GM21723 (cell line): ENCODE data around the gene SCAI.
"Not testable (repeated sequence)": the region's sequence is repeated elsewhere in the genome, so short reads cannot be mapped to it uniquely, and the experiment has no call there.

ENCODE experiments used
- ATAC-seq: cut with Tn5 transposase; IDR thresholded peaks from one replicate; pipeline ENCODE4 v1.9.1; 2021; ENCODE audit warnings: mild to moderate bottlenecking, moderate library complexity; ENCODE audit not compliant: unreplicated experiment

The SCAI gene

GRCh38 chr9:125043148-125043547 is 100.2 kb downstream of the SCAI start:
- no peak for ATAC-seq

- ATAC-seq, result no peak
These were observed 105.2 kb downstream of the SCAI start for GRCh38 chr9:125038166-125038565.

GRCh38 chr9:125028041-125028440 is 115.3 kb downstream of the SCAI start:
- ATAC-seq, result no peak

- no peak for ATAC-seq
These were observed 118.4 kb downstream of the SCAI start for GRCh38 chr9:125024917-125025316.

- ATAC-seq, result no peak
These were observed 122.3 kb downstream of the SCAI start for GRCh38 chr9:125021069-125021468.

GRCh38 chr9:125015655-125016054 is 127.7 kb downstream of the SCAI start:
- ATAC-seq, result not testable (repeated sequence)

GRCh38 chr9:125012013-125012412 is 131.3 kb downstream of the SCAI start:
- ATAC-seq, result not testable (repeated sequence)

GRCh38 chr9:125008599-125008998 is 134.7 kb downstream of the SCAI start:
- no peak for ATAC-seq

GRCh38 chr9:125003332-125003731 is 140.0 kb downstream of the SCAI start:
- no peak for ATAC-seq

- ATAC-seq, result no peak
These were observed 159.6 kb downstream of the SCAI start for GRCh38 chr9:124983698-124984097.

GRCh38 chr9:124980431-124980830 is 162.9 kb downstream of the SCAI start:
- no peak for ATAC-seq

GRCh38 chr9:124975131-124975530 is 168.2 kb downstream of the SCAI start:
- ATAC-seq, result no peak

- ATAC-seq, result no peak
These were observed 169.5 kb downstream of the SCAI start for GRCh38 chr9:124973807-124974206.

- ATAC-seq, result no peak
These were observed 171.0 kb downstream of the SCAI start for GRCh38 chr9:124972241-124972770.

- ATAC-seq, result no peak
These were observed 173.9 kb downstream of the SCAI start for GRCh38 chr9:124969401-124969800.

- ATAC-seq, result no peak
These were observed 175.1 kb downstream of the SCAI start for GRCh38 chr9:124968238-124968637.

GRCh38 chr9:124965775-124966568 is 177.4 kb downstream of the SCAI start:
- not testable (repeated sequence) for ATAC-seq

- ATAC-seq, result no peak
These were observed 178.7 kb downstream of the SCAI start for GRCh38 chr9:124964604-124965003.

GRCh38 chr9:124964056-124964455 is 179.3 kb downstream of the SCAI start:
- ATAC-seq, result no peak

GRCh38 chr9:124960409-124960752 is 182.9 kb downstream of the SCAI start:
- no peak for ATAC-seq

GRCh38 chr9:124959671-124960408 is 183.5 kb downstream of the SCAI start:
- not testable (repeated sequence) for ATAC-seq

- no peak for ATAC-seq
These were observed 189.1 kb downstream of the SCAI start for GRCh38 chr9:124954255-124954654.
